Coronary artery (tissue), 2 donors: ENCODE measurements around the gene ZNF609.

ENCODE experiments used
- DNase-seq: peaks from one replicate; pipeline ENCODE4 v3.0.0-alpha.2; 2017; ENCODE audit warnings: low spot score
- H3K27ac ChIP-seq, 2 donors: fragments of 200-600 bp; sonication (generic); one replicate each; pipeline ENCODE4 v1.5.1; 2016 to 2019
- H3K4me3 ChIP-seq: fragments of 200-600 bp; sonication (generic); 2 replicates; pipeline ENCODE4 v1.5.1; 2016; ENCODE audit warnings: mild to moderate bottlenecking, moderate library complexity
- TF ChIP-seq, protein P1 (sequence below): fragments of 200-600 bp; sonication (generic); IDR thresholded peaks from one replicate; pipeline ENCODE4 v1.5.1; 2019; ENCODE audit warnings: antibody characterized with exemption

ZNF609 gene

DNA sequence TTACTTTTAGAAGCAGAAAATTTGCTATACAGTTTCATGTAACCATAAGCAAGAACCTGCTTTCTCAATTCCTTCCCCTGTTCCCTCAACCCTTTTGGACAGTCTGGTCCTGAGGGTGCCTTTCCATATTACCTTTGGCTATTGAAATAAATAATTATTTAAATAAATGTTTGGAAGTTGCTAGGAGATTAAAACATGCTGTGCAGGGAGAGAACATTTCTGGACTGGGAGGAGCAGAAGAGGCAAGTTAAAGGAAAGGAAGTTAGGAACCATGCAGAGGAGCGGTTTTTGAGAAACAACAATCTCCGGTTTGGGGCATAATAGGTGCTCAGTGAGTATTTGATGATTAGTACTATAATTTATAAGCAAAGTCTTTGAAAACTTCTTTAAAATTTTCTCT is 41.8 kb downstream of the ZNF609 start:
- TF ChIP-seq, protein P1, sequence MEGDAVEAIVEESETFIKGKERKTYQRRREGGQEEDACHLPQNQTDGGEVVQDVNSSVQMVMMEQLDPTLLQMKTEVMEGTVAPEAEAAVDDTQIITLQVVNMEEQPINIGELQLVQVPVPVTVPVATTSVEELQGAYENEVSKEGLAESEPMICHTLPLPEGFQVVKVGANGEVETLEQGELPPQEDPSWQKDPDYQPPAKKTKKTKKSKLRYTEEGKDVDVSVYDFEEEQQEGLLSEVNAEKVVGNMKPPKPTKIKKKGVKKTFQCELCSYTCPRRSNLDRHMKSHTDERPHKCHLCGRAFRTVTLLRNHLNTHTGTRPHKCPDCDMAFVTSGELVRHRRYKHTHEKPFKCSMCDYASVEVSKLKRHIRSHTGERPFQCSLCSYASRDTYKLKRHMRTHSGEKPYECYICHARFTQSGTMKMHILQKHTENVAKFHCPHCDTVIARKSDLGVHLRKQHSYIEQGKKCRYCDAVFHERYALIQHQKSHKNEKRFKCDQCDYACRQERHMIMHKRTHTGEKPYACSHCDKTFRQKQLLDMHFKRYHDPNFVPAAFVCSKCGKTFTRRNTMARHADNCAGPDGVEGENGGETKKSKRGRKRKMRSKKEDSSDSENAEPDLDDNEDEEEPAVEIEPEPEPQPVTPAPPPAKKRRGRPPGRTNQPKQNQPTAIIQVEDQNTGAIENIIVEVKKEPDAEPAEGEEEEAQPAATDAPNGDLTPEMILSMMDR: no peak
- no peak overlapping the region for H3K27ac ChIP-seq
- no peak for DNase-seq
- H3K4me3 ChIP-seq: no peak overlapping the region

DNA sequence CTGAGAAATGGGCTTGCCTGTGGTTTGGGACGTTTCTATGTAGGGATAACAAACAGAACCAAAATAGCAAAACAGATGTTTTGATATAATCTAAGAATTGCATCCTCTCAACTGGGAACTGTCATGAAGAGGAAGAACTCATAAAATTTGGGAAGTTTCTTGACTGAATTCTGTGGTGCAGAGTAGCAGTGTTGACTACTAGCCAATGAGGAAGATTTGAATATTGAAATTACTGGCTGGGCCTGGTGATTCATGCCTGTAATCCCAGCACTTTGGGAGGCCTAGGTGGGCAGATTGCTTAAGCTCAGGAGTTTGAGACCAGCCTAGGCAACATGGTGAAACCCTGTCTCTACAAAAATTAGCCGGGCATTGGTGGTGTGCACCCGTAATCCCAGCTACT is 42.2 kb downstream of the ZNF609 start:
- TF ChIP-seq, protein P1: no peak
- Histone ChIP-seq H3K4me3 (no peak overlapping the region), H3K27ac (peak overlapping the region in 1 of 2 donors; percentile 44)
- no peak for DNase-seq

DNA sequence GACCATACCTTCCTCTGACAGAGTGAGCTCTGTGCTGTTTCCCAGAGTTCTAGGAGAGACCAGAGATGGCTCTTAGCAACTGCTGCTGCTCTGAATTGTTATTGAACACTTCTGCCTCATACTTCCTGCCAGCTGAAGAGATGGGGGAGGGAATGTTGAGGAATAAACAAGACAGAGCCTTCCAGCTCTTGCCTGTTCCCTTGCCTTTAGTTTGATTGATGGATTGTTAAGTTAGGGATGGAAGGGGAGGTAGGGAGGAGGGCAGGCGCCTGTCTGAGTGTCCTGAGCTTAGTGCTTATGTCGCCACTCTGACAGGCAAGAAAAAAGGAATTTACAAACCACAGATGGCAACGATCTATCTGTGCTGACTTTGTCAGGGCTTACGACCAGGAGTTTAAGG is 42.8 kb downstream of the ZNF609 start:
- Histone ChIP-seq H3K27ac (peak overlapping the region in 1 of 2 donors; percentile 44), H3K4me3 (no peak overlapping the region)
- no peak for DNase-seq
- TF ChIP-seq, protein P1: no peak

DNA sequence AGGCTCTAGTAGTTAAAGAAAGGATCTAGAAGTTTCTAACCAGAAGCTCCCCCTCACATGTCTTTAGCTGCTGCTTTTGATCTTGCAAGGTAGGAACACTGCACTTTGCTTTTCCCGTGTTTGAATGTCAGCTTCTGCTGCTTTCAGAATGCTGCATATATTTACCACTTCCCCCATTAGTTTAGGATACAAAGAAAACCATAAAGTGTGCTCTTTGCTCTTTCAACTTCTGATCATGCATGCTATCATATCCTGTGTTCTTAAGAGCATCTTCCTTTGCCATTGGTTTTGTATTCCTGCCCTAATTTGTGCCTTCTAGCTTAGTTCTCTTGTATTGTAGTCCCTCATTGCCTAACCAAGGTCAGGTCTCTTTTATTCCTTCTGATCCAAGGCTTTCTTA is 43.3 kb downstream of the ZNF609 start:
- TF ChIP-seq, protein P1: no peak
- no peak overlapping the region for H3K27ac ChIP-seq

DNA sequence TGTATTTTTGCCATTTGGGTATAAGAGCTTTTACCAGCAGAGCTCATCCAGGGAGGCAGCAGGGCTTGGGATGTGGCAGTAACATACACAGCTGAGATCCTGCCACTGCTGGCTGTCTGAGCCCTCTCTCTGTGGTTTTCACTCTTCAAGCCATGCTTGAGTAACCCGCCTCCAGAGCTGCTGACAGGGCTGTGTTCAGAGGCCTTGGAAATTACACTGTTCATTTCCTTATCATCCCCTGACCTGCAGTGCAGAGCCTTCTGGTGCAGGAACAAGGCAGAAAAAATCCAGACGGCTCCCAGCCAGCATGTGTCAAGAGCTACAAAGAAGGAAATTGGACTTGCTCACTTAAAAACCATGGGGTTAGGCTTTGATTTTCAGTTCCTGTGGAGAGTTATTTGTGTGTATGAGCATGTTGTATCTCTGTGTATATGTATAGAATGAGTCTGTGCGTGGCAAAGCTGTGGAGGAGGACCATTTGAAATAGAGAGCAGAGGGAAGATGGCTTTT is 47.0 kb downstream of the ZNF609 start:
- Histone ChIP-seq H3K27ac (peak overlapping the region; percentile 32 to 50), H3K4me3 (no peak overlapping the region)
- DNase-seq: no peak
- TF ChIP-seq, protein P1: no peak

More for the DNA sequence above, 43.3 kb downstream of the ZNF609 start:
- DNase-seq: no peak
- H3K4me3 ChIP-seq: no peak overlapping the region

DNA sequence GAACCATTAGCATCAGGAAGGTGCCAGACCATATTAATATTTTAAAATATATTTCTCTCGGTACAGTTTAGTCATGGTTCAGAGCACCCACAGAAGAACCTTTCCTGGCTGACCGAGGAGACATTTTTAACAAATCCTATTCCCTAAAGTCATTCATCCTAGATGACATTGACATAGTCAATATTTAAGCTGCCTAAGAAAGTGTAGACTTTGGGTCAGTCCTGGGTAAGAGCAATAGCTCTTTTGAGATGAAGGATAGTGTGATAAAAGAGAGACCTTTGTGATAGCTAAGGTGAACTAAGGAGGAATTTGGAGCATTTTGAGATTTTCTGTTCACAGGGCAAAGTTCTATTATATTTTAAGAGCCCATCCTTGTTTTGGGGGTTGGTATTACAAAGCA is 47.5 kb downstream of the ZNF609 start:
- peak overlapping the region in 1 of 2 donors; percentile 50 for H3K27ac ChIP-seq
- TF ChIP-seq, protein P1: no peak
- DNase-seq: no peak
- H3K4me3 ChIP-seq: no peak overlapping the region

DNA sequence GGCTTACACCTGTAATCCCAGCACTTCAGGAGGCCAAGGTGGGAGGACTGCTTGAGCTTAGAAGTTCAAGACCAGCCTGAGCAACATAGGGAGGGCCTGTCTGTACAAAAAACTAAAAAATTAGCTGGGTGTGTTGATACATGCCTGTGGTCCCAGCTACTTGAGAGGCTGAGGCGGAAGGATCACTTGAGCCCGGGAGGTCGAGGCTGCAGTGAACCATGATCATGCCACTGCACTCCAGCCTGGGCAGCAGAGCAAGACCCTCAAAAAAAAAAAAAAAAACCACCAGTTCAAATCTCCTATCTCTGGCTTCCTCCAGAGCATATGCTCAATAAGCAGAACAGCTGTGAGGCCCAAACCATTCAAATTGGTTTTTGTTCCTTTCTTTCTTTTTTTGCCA is 53.4 kb downstream of the ZNF609 start:
- no peak for DNase-seq
- TF ChIP-seq, protein P1: no peak
- no peak overlapping the region for H3K27ac ChIP-seq
- no peak overlapping the region for H3K4me3 ChIP-seq
